H9 (cell line): ENCODE data around the gene PCDHGA2. TPM values are rescaled to one million over a fixed set of nuclear protein-coding genes. Genes with fewer than 3 reads are reported as not detected.
"Not testable (repeated sequence)": the region's sequence is repeated elsewhere in the genome, so short reads cannot be mapped to it uniquely, and the experiment has no call there.

ENCODE experiments used
- DNase-seq: peaks from one replicate; pipeline ENCODE4 v3.0.0-alpha.2; 2017
- H2AFZ ChIP-seq: one replicate; pipeline ENCODE4 v1.6.1; 2013; ENCODE audit warnings: mild to moderate bottlenecking, low read length, control low read depth, moderate library complexity
- H2AK5ac ChIP-seq: 2 replicates; pipeline ENCODE4 v1.6.1; 2013; ENCODE audit warnings: low read length, control low read depth, mixed read lengths; ENCODE audit not compliant: insufficient read length
- H2BK120ac ChIP-seq: one replicate; pipeline ENCODE4 v1.6.1; 2013; ENCODE audit warnings: low read depth, mild to moderate bottlenecking, low read length, control low read depth, inconsistent platforms; ENCODE audit not compliant: poor library complexity, severe bottlenecking
- H2BK12ac ChIP-seq: 2 replicates; pipeline ENCODE4 v1.6.1; 2013; ENCODE audit warnings: low read length, control low read depth, mixed read lengths, low read depth; ENCODE audit not compliant: insufficient read length
- H2BK15ac ChIP-seq: 2 replicates; pipeline ENCODE4 v1.6.1; 2013; ENCODE audit warnings: low read depth, low read length, control low read depth
- H2BK20ac ChIP-seq: one replicate; pipeline ENCODE4 v1.6.1; 2013; ENCODE audit warnings: low read depth, mild to moderate bottlenecking, low read length, control low read depth, inconsistent platforms; ENCODE audit not compliant: poor library complexity, severe bottlenecking
- H2BK5ac ChIP-seq: 2 replicates; pipeline ENCODE4 v1.6.1; 2013; ENCODE audit warnings: low read length, control low read depth, mixed read lengths; ENCODE audit not compliant: insufficient read length
- H3K14ac ChIP-seq: 2 replicates; pipeline ENCODE4 v1.6.1; 2013; ENCODE audit warnings: low read length, control low read depth; ENCODE audit not compliant: insufficient read depth
- H3K18ac ChIP-seq: 2 replicates; pipeline ENCODE4 v1.6.1; 2013; ENCODE audit warnings: low read depth, mild to moderate bottlenecking, mixed read lengths, low read length, control low read depth; ENCODE audit not compliant: insufficient read length
- H3K23ac ChIP-seq: 2 replicates; pipeline ENCODE4 v1.6.1; 2013; ENCODE audit warnings: low read length, control low read depth, mixed read lengths, low read depth; ENCODE audit not compliant: insufficient read length
- H3K23me2 ChIP-seq: 2 replicates; pipeline ENCODE4 v1.6.1; 2013; ENCODE audit warnings: low read depth, mild to moderate bottlenecking, mixed read lengths, low read length, control low read depth; ENCODE audit not compliant: insufficient read length, poor library complexity, severe bottlenecking
- H3K27ac ChIP-seq: 2 replicates; pipeline ENCODE4 v1.5.1; 2013; ENCODE audit warnings: low read length, control low read depth, mixed read lengths, low read depth; ENCODE audit not compliant: insufficient read length
- H3K27me3 ChIP-seq: 2 replicates; pipeline ENCODE4 v1.6.1; 2013; ENCODE audit warnings: low read length, control low read depth, inconsistent platforms; ENCODE audit not compliant: insufficient read depth
- H3K4ac ChIP-seq: 2 replicates; pipeline ENCODE4 v1.6.1; 2013; ENCODE audit warnings: low read depth, mild to moderate bottlenecking, control low read depth, inconsistent platforms, low read length, moderate library complexity
- H3K4me1 ChIP-seq: 2 replicates; pipeline ENCODE4 v1.6.1; 2013; ENCODE audit warnings: low read length, control low read depth, inconsistent platforms; ENCODE audit not compliant: insufficient read depth
- H3K4me2 ChIP-seq: 2 replicates; pipeline ENCODE4 v1.6.1; 2013; ENCODE audit warnings: low read length, control low read depth, mixed read lengths; ENCODE audit not compliant: insufficient read length, insufficient read depth
- H3K56ac ChIP-seq: 2 replicates; pipeline ENCODE4 v1.6.1; 2013; ENCODE audit warnings: low read depth, mild to moderate bottlenecking, mixed read lengths, low read length, control low read depth; ENCODE audit not compliant: insufficient read length
- H3K79me1 ChIP-seq: 2 replicates; pipeline ENCODE4 v1.6.1; 2013; ENCODE audit warnings: low read depth, mild to moderate bottlenecking, moderate library complexity, low read length, control low read depth, inconsistent platforms; ENCODE audit not compliant: insufficient read depth, poor library complexity, severe bottlenecking
- H3K79me2 ChIP-seq: 2 replicates; pipeline ENCODE4 v1.6.1; 2013; ENCODE audit warnings: low read length, control low read depth, inconsistent platforms; ENCODE audit not compliant: insufficient read depth
- H3K9ac ChIP-seq: 2 replicates; pipeline ENCODE4 v1.6.1; 2013; ENCODE audit warnings: low read length, control low read depth, mixed read lengths; ENCODE audit not compliant: insufficient read length; ENCODE audit errors: extremely low read depth
- H3K9me3 ChIP-seq: one replicate; pipeline ENCODE4 v1.6.1; 2013; ENCODE audit warnings: low read depth, low read length, inconsistent platforms; ENCODE audit not compliant: control insufficient read depth
- H3T11ph ChIP-seq: one replicate; pipeline ENCODE4 v1.6.1; 2013; ENCODE audit warnings: mild to moderate bottlenecking, low read length, control low read depth, inconsistent platforms
- H4K20me1 ChIP-seq: one replicate; pipeline ENCODE4 v1.6.1; 2013; ENCODE audit not compliant: control insufficient read depth, insufficient read length, insufficient read depth
- H4K5ac ChIP-seq: 2 replicates; pipeline ENCODE4 v1.6.1; 2013; ENCODE audit warnings: low read depth, mild to moderate bottlenecking, mixed read lengths, low read length, control low read depth; ENCODE audit not compliant: insufficient read length
- H4K8ac ChIP-seq: replicated peaks from 2 replicates; pipeline ENCODE4 v1.6.1; 2013; ENCODE audit warnings: low read length, control low read depth, mixed read lengths, low read depth; ENCODE audit not compliant: insufficient read length
- H4K91ac ChIP-seq: 2 replicates; pipeline ENCODE4 v1.6.1; 2013; ENCODE audit warnings: low read depth, mild to moderate bottlenecking, moderate library complexity, mixed read lengths, low read length, control low read depth; ENCODE audit not compliant: insufficient read length
- H3K27ac Mint-ChIP-seq, 3 experiments: 2 replicates in 2 of 3; 3 replicates in 1 of 3; pipeline ENCODE4 v1.8.0; 2020 to 2021; ENCODE audit warnings: mixed read lengths in 3 of 3, mild to moderate bottlenecking in 1 of 3, moderate library complexity in 1 of 3
- H3K27me3 Mint-ChIP-seq: 2 replicates; pipeline ENCODE4 v1.8.0; 2021; ENCODE audit warnings: low read depth, mild to moderate bottlenecking, moderate library complexity, mixed read lengths
- H3K36me3 Mint-ChIP-seq, 3 experiments: 2 replicates in 2 of 3; 3 replicates in 1 of 3; pipeline ENCODE4 v1.8.0; 2020 to 2021; ENCODE audit warnings: low read depth in 3 of 3, mixed read lengths in 3 of 3; ENCODE audit not compliant: insufficient read depth in 1 of 3
- H3K4me1 Mint-ChIP-seq, 2 experiments: 2 replicates each; pipeline ENCODE4 v1.8.0; 2020; ENCODE audit warnings: mixed read lengths in 2 of 2
- H3K4me3 Mint-ChIP-seq, 2 experiments: 2 replicates in 1 of 2; 3 replicates in 1 of 2; pipeline ENCODE4 v1.8.0; 2020 to 2021; ENCODE audit warnings: mild to moderate bottlenecking in 2 of 2, mixed read lengths in 2 of 2, moderate library complexity in 1 of 2
- H3K9me3 Mint-ChIP-seq, 2 experiments: 2 replicates in 1 of 2; 3 replicates in 1 of 2; pipeline ENCODE4 v1.8.0; 2020; ENCODE audit warnings: mild to moderate bottlenecking in 2 of 2, mixed read lengths in 2 of 2, moderate library complexity in 1 of 2
- CTCF ChIP-seq: fragments of 200-600 bp; sonication (generic); conservative IDR thresholded peaks from 3 replicates; pipeline ENCODE4 v1.8.0; 2021; ENCODE audit warnings: antibody characterized with exemption, mild to moderate bottlenecking
- WGBS: extraction: QIAGEN DNeasy Blood & Tissue Kit; methylation state at CpG from one replicate; pipeline ENCODE4 v1.1.7; 2013; ENCODE audit warnings: missing lambda C conversion rate, low lambda C conversion rate, mixed read lengths; ENCODE audit not compliant: insufficient read length; ENCODE audit errors: extremely low coverage; 5-methylcytosine and 5-hydroxymethylcytosine counted together
- total RNA-seq: library from RNA; stranded (reverse); gene quantifications from 2 replicates; pipeline ENCODE4 v1.2.1, GENCODE V29; 2021

The PCDHGA2 gene
- total RNA-seq, 1 experiment from 2014 or later, result 0.90 TPM

GRCh38 chr5:141375444-141376155, 37.0 kb downstream of the PCDHGA2 start:
- not testable (repeated sequence) for H3K18ac ChIP-seq, H4K20me1 ChIP-seq, H3K27ac ChIP-seq, H3K79me2 ChIP-seq, H3K4me3 Mint-ChIP-seq, H3K9ac ChIP-seq, H3K4me1 ChIP-seq, H2BK120ac ChIP-seq, H3K4me2 ChIP-seq, H2BK5ac ChIP-seq, H3K27me3 Mint-ChIP-seq, H3K56ac ChIP-seq, H3K14ac ChIP-seq, H2BK15ac ChIP-seq, H3K23me2 ChIP-seq, H3T11ph ChIP-seq, H4K91ac ChIP-seq, H3K4me1 Mint-ChIP-seq, H3K27me3 ChIP-seq, H2AFZ ChIP-seq, H3K4ac ChIP-seq, H4K8ac ChIP-seq, H4K5ac ChIP-seq, H3K27ac Mint-ChIP-seq, H3K23ac ChIP-seq, H2AK5ac ChIP-seq, H3K79me1 ChIP-seq, H2BK12ac ChIP-seq, H2BK20ac ChIP-seq
- Mint-ChIP-seq H3K9me3 (peaks cover 59 to 70% of the 10 kb centered on the region in 2 experiments), H3K36me3 (peaks cover 30 to 45% (median 43%) of the 10 kb centered on the region in 3 experiments)
- peak; percentile 24 for DNase-seq
- peaks cover 30% of the 10 kb centered on the region for H3K9me3 ChIP-seq
- no CpG with 5 or more reads among the region's 48 CpGs for WGBS
- peak; percentile 30; the same call in 1 of the 3 replicates for TF ChIP-seq CTCF
